ENCODE results near the gene GPC6.

- TF ChIP-seq, protein P1, sequence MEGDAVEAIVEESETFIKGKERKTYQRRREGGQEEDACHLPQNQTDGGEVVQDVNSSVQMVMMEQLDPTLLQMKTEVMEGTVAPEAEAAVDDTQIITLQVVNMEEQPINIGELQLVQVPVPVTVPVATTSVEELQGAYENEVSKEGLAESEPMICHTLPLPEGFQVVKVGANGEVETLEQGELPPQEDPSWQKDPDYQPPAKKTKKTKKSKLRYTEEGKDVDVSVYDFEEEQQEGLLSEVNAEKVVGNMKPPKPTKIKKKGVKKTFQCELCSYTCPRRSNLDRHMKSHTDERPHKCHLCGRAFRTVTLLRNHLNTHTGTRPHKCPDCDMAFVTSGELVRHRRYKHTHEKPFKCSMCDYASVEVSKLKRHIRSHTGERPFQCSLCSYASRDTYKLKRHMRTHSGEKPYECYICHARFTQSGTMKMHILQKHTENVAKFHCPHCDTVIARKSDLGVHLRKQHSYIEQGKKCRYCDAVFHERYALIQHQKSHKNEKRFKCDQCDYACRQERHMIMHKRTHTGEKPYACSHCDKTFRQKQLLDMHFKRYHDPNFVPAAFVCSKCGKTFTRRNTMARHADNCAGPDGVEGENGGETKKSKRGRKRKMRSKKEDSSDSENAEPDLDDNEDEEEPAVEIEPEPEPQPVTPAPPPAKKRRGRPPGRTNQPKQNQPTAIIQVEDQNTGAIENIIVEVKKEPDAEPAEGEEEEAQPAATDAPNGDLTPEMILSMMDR (IDR thresholded peaks at IDR 0.05): no peak
- no peak for TF ChIP-seq POLR2AphosphoS5 (IDR thresholded peaks at IDR 0.05)
- no peak for TF ChIP-seq POLR2A (IDR thresholded peaks at IDR 0.05)
- TF ChIP-seq EP300 (IDR thresholded peaks at IDR 0.05): no peak
Measured at GRCh38 chr13:94014461-94014860, 787.9 kb downstream of the GPC6 start.
